ENCODE results near the gene NES.

The NES gene

GRCh38 chr1:156721131-156721530 lies 43.9 kb upstream of the NES start:
- ChIA-PET CTCF (interaction anchor here (0.6 to 1.3 kb wide), 5 partner anchors 10 to 336 kb away, joined by 3 to 14 read pairs (median 5); partner anchors contain the start of gene CRABP2), POLR2A (interaction anchor here (0.8 to 1.5 kb wide), 2 partner anchors 20 to 29 kb away, joined by 3 read pairs; partner anchors contain the start of gene MRPL24)
- DNase-seq (ENCODE audit: extremely low spot score): no peak
- TF ChIP-seq FOXM1 (IDR thresholded peaks at IDR 0.05; ENCODE audit: borderline replicate concordance): no peak
- TF ChIP-seq HDGF (IDR thresholded peaks at IDR 0.05; ENCODE audit: borderline replicate concordance): no peak
- TF ChIP-seq ARNT (IDR thresholded peaks at IDR 0.05): no peak
- TF ChIP-seq BHLHE40 (IDR thresholded peaks at IDR 0.05; ENCODE audit: borderline replicate concordance): no peak
- no peak for TF ChIP-seq CTBP1 (IDR thresholded peaks at IDR 0.05; ENCODE audit: borderline replicate concordance)
- TF ChIP-seq PKNOX1 (IDR thresholded peaks at IDR 0.05): no peak
- TF ChIP-seq FOXA1 (IDR thresholded peaks at IDR 0.05): no peak
- TF ChIP-seq FOXK2 (IDR thresholded peaks at IDR 0.05): no peak
- TF ChIP-seq ELF4 (IDR thresholded peaks at IDR 0.05): no peak
- no peak for TF ChIP-seq LEF1 (IDR thresholded peaks at IDR 0.05; ENCODE audit: borderline replicate concordance)
- TF ChIP-seq ZNF384 (IDR thresholded peaks at IDR 0.05): no peak

GRCh38 chr1:156717351-156717750 lies 40.1 kb upstream of the NES start:
- POLR2A ChIA-PET: interaction anchor here (0.6 kb wide), 1 partner anchor 172 kb away, joined by 3 read pairs; no protein-coding TSS in a partner anchor
- no peak for DNase-seq (ENCODE audit: extremely low spot score)
- CTCF ChIA-PET: interaction anchor here (0.6 to 20.6 kb wide), 3 partner anchors 9 to 175 kb away, joined by 3 to 429 read pairs (median 6); no protein-coding TSS in a partner anchor
- TF ChIP-seq SUZ12 (IDR thresholded peaks at IDR 0.05): no peak
- TF ChIP-seq PKNOX1 (IDR thresholded peaks at IDR 0.05): no peak
- TF ChIP-seq ELF4 (IDR thresholded peaks at IDR 0.05): no peak
- TF ChIP-seq SP1 (IDR thresholded peaks at IDR 0.05): no peak
- no peak for TF ChIP-seq CTBP1 (IDR thresholded peaks at IDR 0.05; ENCODE audit: borderline replicate concordance)
- TF ChIP-seq HDGF (IDR thresholded peaks at IDR 0.05; ENCODE audit: borderline replicate concordance): no peak
- no peak for TF ChIP-seq FOXA1 (IDR thresholded peaks at IDR 0.05)
- no peak for TF ChIP-seq LEF1 (IDR thresholded peaks at IDR 0.05; ENCODE audit: borderline replicate concordance)
- no peak for TF ChIP-seq ZNF384 (IDR thresholded peaks at IDR 0.05)
- no peak for TF ChIP-seq ARNT (IDR thresholded peaks at IDR 0.05)
- TF ChIP-seq BHLHE40 (IDR thresholded peaks at IDR 0.05; ENCODE audit: borderline replicate concordance): no peak
- TF ChIP-seq TARDBP (IDR thresholded peaks at IDR 0.05): no peak
- no peak for TF ChIP-seq FOXK2 (IDR thresholded peaks at IDR 0.05)
- TF ChIP-seq L3MBTL2 (conservative IDR thresholded peaks at IDR 0.05): no peak
- no peak for TF ChIP-seq FOXM1 (IDR thresholded peaks at IDR 0.05; ENCODE audit: borderline replicate concordance)
- no peak for TF ChIP-seq NFRKB (IDR thresholded peaks at IDR 0.05)

- TF ChIP-seq TARDBP (IDR thresholded peaks at IDR 0.05) (no peak), BHLHE40 (IDR thresholded peaks at IDR 0.05; ENCODE audit: borderline replicate concordance) (no peak), SUZ12 (IDR thresholded peaks at IDR 0.05) (no peak), SP1 (IDR thresholded peaks at IDR 0.05) (no peak), ELF4 (IDR thresholded peaks at IDR 0.05) (no peak), PKNOX1 (IDR thresholded peaks at IDR 0.05) (no peak), FOXA1 (IDR thresholded peaks at IDR 0.05) (no peak), L3MBTL2 (conservative IDR thresholded peaks at IDR 0.05) (no peak), HDGF (IDR thresholded peaks at IDR 0.05; ENCODE audit: borderline replicate concordance) (no peak), ZNF384 (IDR thresholded peaks at IDR 0.05) (no peak), LEF1 (IDR thresholded peaks at IDR 0.05; ENCODE audit: borderline replicate concordance) (no peak), ARNT (IDR thresholded peaks at IDR 0.05) (no peak)
- DNase-seq (ENCODE audit: extremely low spot score): no peak
- POLR2A ChIA-PET: interaction anchor here (0.9 to 3.3 kb wide), 3 partner anchors 11 to 90 kb away, joined by 3 to 15 read pairs (median 5); partner anchors contain the start of genes ISG20L2 and METTL25B
- CTCF ChIA-PET: interaction anchor here (0.7 to 20.6 kb wide), 4 partner anchors 9 to 55 kb away, joined by 3 to 429 read pairs (median 20); partner anchors contain the start of gene CRABP2
These were observed 37.6 kb upstream of the NES start for GRCh38 chr1:156714830-156715229.

GRCh38 chr1:156712626-156713025 lies 35.4 kb upstream of the NES start:
- ChIA-PET POLR2A (interaction anchor here (1.3 to 3.1 kb wide), 2 partner anchors 16 to 23 kb away, joined by 8 to 18 read pairs; partner anchors contain the start of genes ISG20L2 and METTL25B), CTCF (interaction anchor here (1.3 to 20.6 kb wide), 3 partner anchors 14 to 215 kb away, joined by 3 to 429 read pairs (median 22); no protein-coding TSS in a partner anchor)
- DNase-seq (ENCODE audit: extremely low spot score): no peak
- TF ChIP-seq PKNOX1 (IDR thresholded peaks at IDR 0.05): no peak; the same call in 1 of the 2 replicates
- TF ChIP-seq HDGF (IDR thresholded peaks at IDR 0.05; ENCODE audit: borderline replicate concordance): no peak
- no peak for TF ChIP-seq ZNF384 (IDR thresholded peaks at IDR 0.05)
- no peak for TF ChIP-seq ELF4 (IDR thresholded peaks at IDR 0.05)

GRCh38 chr1:156711011-156711817 lies 34.0 kb upstream of the NES start:
- CTCF ChIA-PET: interaction anchor here (0.8 to 20.6 kb wide), 8 partner anchors 9 to 181 kb away, joined by 3 to 429 read pairs (median 4); partner anchors contain the start of genes ISG20L2 and METTL25B
- no peak for DNase-seq (ENCODE audit: extremely low spot score)
- no peak for TF ChIP-seq ZNF384 (IDR thresholded peaks at IDR 0.05)
- no peak for TF ChIP-seq HDGF (IDR thresholded peaks at IDR 0.05; ENCODE audit: borderline replicate concordance)
- no peak for TF ChIP-seq NFRKB (IDR thresholded peaks at IDR 0.05)
- no peak for TF ChIP-seq FOXA1 (IDR thresholded peaks at IDR 0.05)
- TF ChIP-seq CTBP1 (IDR thresholded peaks at IDR 0.05; ENCODE audit: borderline replicate concordance): no peak
- no peak for TF ChIP-seq LEF1 (IDR thresholded peaks at IDR 0.05; ENCODE audit: borderline replicate concordance)
- TF ChIP-seq ELF4 (IDR thresholded peaks at IDR 0.05): no peak
- no peak for TF ChIP-seq FOXK2 (IDR thresholded peaks at IDR 0.05)
- TF ChIP-seq PKNOX1 (IDR thresholded peaks at IDR 0.05): no peak
- no peak for TF ChIP-seq FOXM1 (IDR thresholded peaks at IDR 0.05; ENCODE audit: borderline replicate concordance)
- TF ChIP-seq SUZ12 (IDR thresholded peaks at IDR 0.05): no peak
- TF ChIP-seq ARNT (IDR thresholded peaks at IDR 0.05): no peak
- TF ChIP-seq L3MBTL2 (conservative IDR thresholded peaks at IDR 0.05): no peak
- TF ChIP-seq SP1 (IDR thresholded peaks at IDR 0.05): no peak
- POLR2A ChIA-PET: interaction anchor here (0.7 to 3.1 kb wide), 5 partner anchors 15 to 119 kb away, joined by 3 to 18 read pairs (median 4); partner anchors contain the start of genes ISG20L2, METTL25B and NAXE

Data from HEK293T (cell line).